ENCODE data around the gene NOX4.

DNA sequence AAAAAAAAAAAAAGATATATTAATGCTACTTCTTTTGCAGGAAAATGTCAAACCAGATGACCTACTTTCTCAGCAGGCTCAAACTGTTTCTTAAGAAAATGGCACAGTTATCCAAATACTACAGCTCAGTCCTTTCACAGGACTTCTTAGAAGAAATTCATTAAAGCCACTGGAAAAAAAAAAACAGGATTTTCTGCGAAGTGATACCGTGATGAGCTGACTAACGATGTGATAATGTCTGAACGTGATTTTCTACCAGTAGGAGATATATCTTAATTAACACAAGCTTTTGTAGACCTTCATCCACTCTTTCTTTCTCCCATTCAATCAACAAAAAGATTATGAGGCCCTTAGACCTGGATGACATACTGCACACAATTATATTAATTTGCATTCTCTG lies 132.4 kb downstream of the NOX4 start:
- TF ChIP-seq, protein P1, sequence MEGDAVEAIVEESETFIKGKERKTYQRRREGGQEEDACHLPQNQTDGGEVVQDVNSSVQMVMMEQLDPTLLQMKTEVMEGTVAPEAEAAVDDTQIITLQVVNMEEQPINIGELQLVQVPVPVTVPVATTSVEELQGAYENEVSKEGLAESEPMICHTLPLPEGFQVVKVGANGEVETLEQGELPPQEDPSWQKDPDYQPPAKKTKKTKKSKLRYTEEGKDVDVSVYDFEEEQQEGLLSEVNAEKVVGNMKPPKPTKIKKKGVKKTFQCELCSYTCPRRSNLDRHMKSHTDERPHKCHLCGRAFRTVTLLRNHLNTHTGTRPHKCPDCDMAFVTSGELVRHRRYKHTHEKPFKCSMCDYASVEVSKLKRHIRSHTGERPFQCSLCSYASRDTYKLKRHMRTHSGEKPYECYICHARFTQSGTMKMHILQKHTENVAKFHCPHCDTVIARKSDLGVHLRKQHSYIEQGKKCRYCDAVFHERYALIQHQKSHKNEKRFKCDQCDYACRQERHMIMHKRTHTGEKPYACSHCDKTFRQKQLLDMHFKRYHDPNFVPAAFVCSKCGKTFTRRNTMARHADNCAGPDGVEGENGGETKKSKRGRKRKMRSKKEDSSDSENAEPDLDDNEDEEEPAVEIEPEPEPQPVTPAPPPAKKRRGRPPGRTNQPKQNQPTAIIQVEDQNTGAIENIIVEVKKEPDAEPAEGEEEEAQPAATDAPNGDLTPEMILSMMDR (IDR thresholded peaks at IDR 0.05; ENCODE audit: low read length) = no peak
- TF ChIP-seq EZH2 (optimal IDR thresholded peaks at IDR 0.05; ENCODE audit: low read depth, low read length) (no peak), EZH2phosphoT487 (IDR thresholded peaks at IDR 0.05; ENCODE audit: low read length) (no peak)

Measured in MM.1S (cell line).